K562 (cell line): ENCODE data around the gene DCAF4. TPM values are rescaled to one million over a fixed set of nuclear protein-coding genes. Genes with fewer than 3 reads are reported as not detected.
A peak's percentile ranks its signal among the peaks of the same experiment; 100 is the strongest.

Experiments
- CBX5 ChIP-seq: IDR thresholded peaks from 2 replicates; pipeline ENCODE4 v1.6.1; 2014; ENCODE audit warnings: low read depth, borderline replicate concordance
- EP400 ChIP-seq: fragments of 450-650 bp; IDR thresholded peaks from 2 replicates; pipeline ENCODE4 v1.6.1; 2017; ENCODE audit warnings: antibody characterized with exemption, mild to moderate bottlenecking, moderate library complexity
- HCFC1 ChIP-seq: IDR thresholded peaks from 2 replicates; pipeline ENCODE4 v1.6.1; 2012; ENCODE audit warnings: low read depth, low read length, improper control_type of control experiment
- HDAC1 ChIP-seq, 2 experiments: fragments of 450-650 bp; IDR thresholded peaks; 2 replicates each; pipeline ENCODE4 v1.6.1; 2016 to 2017; ENCODE audit warnings: inconsistent platforms in 1 of 2, mild to moderate bottlenecking in 1 of 2, moderate library complexity in 1 of 2
- HDAC8 ChIP-seq: fragments of 450-650 bp; IDR thresholded peaks from 2 replicates; pipeline ENCODE4 v1.6.1; 2016; ENCODE audit warnings: mild to moderate bottlenecking, missing genetic modification characterization, moderate library complexity, missing compliant biosample characterization
- HMG20B ChIP-seq: fragments of 250-450 bp; sonication (Bioruptor Pico); IDR thresholded peaks from 2 replicates; pipeline ENCODE4 v1.5.0; 2021; ENCODE audit warnings: mild to moderate bottlenecking
- JUN ChIP-seq, 2 experiments: sonication (generic) in 1 of 2; formaldehyde crosslinking in 1 of 2; IDR thresholded peaks; 2 replicates each; pipeline versions ENCODE4 v1.6.1 to v1.8.0; 2012 to 2022; ENCODE audit warnings: borderline replicate concordance in 2 of 2, mild to moderate bottlenecking in 2 of 2, improper control_type of control experiment in 1 of 2, low read depth in 1 of 2, low read length in 1 of 2, missing genetic modification reagents in 1 of 2
- MAFG ChIP-seq: fragments of 450-650 bp; conservative IDR thresholded peaks from 2 replicates; pipeline ENCODE4 v1.6.1; 2016; ENCODE audit warnings: missing genetic modification characterization, missing compliant biosample characterization
- MBD2 ChIP-seq: sonication (generic); IDR thresholded peaks from 2 replicates; pipeline ENCODE4 v1.6.1; 2016; ENCODE audit warnings: low read depth, borderline replicate concordance
- MEF2A ChIP-seq: IDR thresholded peaks from 2 replicates; pipeline ENCODE4 v1.6.1; 2011; ENCODE audit warnings: low read depth, mild to moderate bottlenecking, low read length, moderate library complexity; ENCODE audit not compliant: control insufficient read depth
- MXI1 ChIP-seq: IDR thresholded peaks from 2 replicates; pipeline ENCODE4 v1.6.1; 2011; ENCODE audit warnings: low read depth, mild to moderate bottlenecking, improper control_type of control experiment, low read length
- MYC ChIP-seq, 2 experiments: fragments of 250-450 bp in 1 of 2; sonication (Bioruptor Pico) in 1 of 2; IDR thresholded peaks; 2 replicates each; pipeline versions ENCODE4 v1.5.1 to v1.6.1; 2012 to 2021; ENCODE audit warnings: low read depth in 2 of 2, borderline replicate concordance in 1 of 2, improper control_type of control experiment in 1 of 2, low read length in 1 of 2, mild to moderate bottlenecking in 1 of 2, moderate library complexity in 1 of 2
- NFIC ChIP-seq: fragments of 450-650 bp; IDR thresholded peaks from 2 replicates; pipeline ENCODE4 v1.6.1; 2017; ENCODE audit warnings: mild to moderate bottlenecking, inconsistent platforms
- TCFL5 ChIP-seq: fragments of 250-450 bp; sonication (Bioruptor Pico); conservative IDR thresholded peaks from 2 replicates; pipeline ENCODE4 v1.6.1; 2021; ENCODE audit warnings: mild to moderate bottlenecking, moderate library complexity, matching md5 sums
- ZNF253 ChIP-seq: fragments of 250-450 bp; sonication (Bioruptor Pico); conservative IDR thresholded peaks from 2 replicates; pipeline ENCODE4 v1.6.1; 2021; ENCODE audit warnings: mild to moderate bottlenecking
- ZNF274 ChIP-seq: IDR thresholded peaks from 2 replicates; pipeline ENCODE4 v1.6.1; 2011; ENCODE audit warnings: low read depth, mild to moderate bottlenecking, low read length, moderate library complexity, borderline replicate concordance
- ZNF354B ChIP-seq: fragments of 250-450 bp; sonication (Bioruptor Pico); IDR thresholded peaks from 2 replicates; pipeline ENCODE4 v1.4.0; 2020
- ZNF583 ChIP-seq: fragments of 250-450 bp; sonication (Bioruptor Pico); IDR thresholded peaks from 2 replicates; pipeline ENCODE4 v1.4.0; 2020
- ZNF584 ChIP-seq: fragments of 200-800 bp; sonication (Bioruptor generic); IDR thresholded peaks from 2 replicates; pipeline ENCODE4 v1.6.1; 2016; ENCODE audit warnings: low read depth, mild to moderate bottlenecking, missing genetic modification characterization, missing compliant biosample characterization
- ZNF785 ChIP-seq: fragments of 250-450 bp; sonication (Bioruptor Pico); IDR thresholded peaks from 2 replicates; pipeline ENCODE4 v1.4.0; 2020; ENCODE audit warnings: mild to moderate bottlenecking
- ZSCAN32 ChIP-seq: fragments of 450-650 bp; formaldehyde crosslinking; IDR thresholded peaks from 2 replicates; pipeline ENCODE4 v1.4.0; 2020; ENCODE audit warnings: mild to moderate bottlenecking, moderate library complexity
- polyA plus RNA-seq, 8 experiments: library from polyadenylated mRNA; depleted of rRNA in 4 of 8; stranded (reverse) in 5 of 8; unstranded in 3 of 8; fragments of >200 nt; fragmentation: Nextera tagmentation in 2 of 8; fragmentation: Illumina TruSeq in 1 of 8; extraction: Ambion mirVana in 2 of 8; extraction: Trizol in 1 of 8; gene quantifications; 2 replicates each; pipeline versions ENCODE4 v1.2.1 to v1.2.3, GENCODE V29; 2011 to 2014; ENCODE audit warnings: inconsistent platforms in 1 of 8, missing spikeins in 1 of 8
- total RNA-seq, 7 experiments: library from RNA; depleted of rRNA in 6 of 7; stranded (reverse); fragments of >200 nt in 6 of 7; fragmentation: Illumina TruSeq in 2 of 7; extraction: Trizol in 2 of 7; gene quantifications; 2 replicates each; pipeline versions ENCODE4 v1.2.1 to v1.2.3, GENCODE V29; 2011 to 2021; ENCODE audit warnings: low replicate concordance in 1 of 7
- TF ChIP-seq, protein P1 (sequence below), 2 experiments: IDR thresholded peaks; 2 replicates each; pipeline ENCODE4 v1.6.1; 2011; ENCODE audit warnings: borderline replicate concordance in 1 of 2, control low read depth in 1 of 2, low read depth in 1 of 2, low read length in 1 of 2, mild to moderate bottlenecking in 1 of 2, mixed read lengths in 1 of 2, moderate library complexity in 1 of 2; ENCODE audit not compliant: insufficient read depth in 1 of 2, insufficient read length in 1 of 2, poor library complexity in 1 of 2, severe bottlenecking in 1 of 2; ENCODE audit errors: extremely low read depth in 1 of 2
- TF ChIP-seq, protein P2 (sequence below), 2 experiments: fragments of 250-450 bp in 1 of 2; fragments of 450-650 bp in 1 of 2; sonication (Bioruptor Pico) in 1 of 2; IDR thresholded peaks; 2 replicates each; pipeline versions ENCODE4 v1.6.1 to v1.8.0; 2016 to 2021; ENCODE audit warnings: mild to moderate bottlenecking in 2 of 2, moderate library complexity in 2 of 2, missing compliant biosample characterization in 1 of 2, missing genetic modification characterization in 1 of 2
- TF ChIP-seq, protein P3 (sequence below): fragments of 450-650 bp; IDR thresholded peaks from 2 replicates; pipeline ENCODE4 v1.6.1; 2017; ENCODE audit warnings: mild to moderate bottlenecking, moderate library complexity
- TF ChIP-seq, protein P4 (sequence below): fragments of 450-650 bp; formaldehyde crosslinking; IDR thresholded peaks from 2 replicates; pipeline ENCODE4 v1.4.0; 2020; ENCODE audit warnings: mild to moderate bottlenecking, moderate library complexity

The DCAF4 gene
- total and polyA plus RNA-seq, 9 of the 15 experiments (the other 6 are each of a cell fraction or from before 2014, with no cell fraction given): 2.7 to 49.2 (median 22.9) TPM

DNA sequence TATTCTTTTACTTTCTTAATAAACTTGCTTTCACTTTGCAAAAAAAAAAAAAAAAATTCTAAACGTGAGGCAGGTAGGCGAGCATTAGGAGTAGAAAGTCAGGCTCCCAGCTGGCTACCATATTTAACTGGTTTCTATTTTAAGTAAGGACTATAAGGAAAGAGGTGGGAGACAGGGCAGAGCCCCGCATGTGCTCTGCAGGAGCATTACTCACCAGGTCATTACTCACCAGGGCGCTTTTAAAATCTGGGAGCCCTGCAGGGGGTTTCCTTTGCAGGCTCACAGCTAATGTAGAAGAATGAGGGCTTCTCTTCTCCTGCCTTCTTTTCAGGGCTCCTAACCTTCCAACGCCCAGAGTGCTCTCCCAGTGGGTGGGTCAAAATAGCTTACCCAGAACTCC is 18.4 kb upstream of the DCAF4 start (continued):
- TF ChIP-seq, protein P1, sequence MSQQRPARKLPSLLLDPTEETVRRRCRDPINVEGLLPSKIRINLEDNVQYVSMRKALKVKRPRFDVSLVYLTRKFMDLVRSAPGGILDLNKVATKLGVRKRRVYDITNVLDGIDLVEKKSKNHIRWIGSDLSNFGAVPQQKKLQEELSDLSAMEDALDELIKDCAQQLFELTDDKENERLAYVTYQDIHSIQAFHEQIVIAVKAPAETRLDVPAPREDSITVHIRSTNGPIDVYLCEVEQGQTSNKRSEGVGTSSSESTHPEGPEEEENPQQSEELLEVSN (IDR thresholded peaks at IDR 0.05; ENCODE audit: borderline replicate concordance in 1 of 2, extremely low read depth in 1 of 2, insufficient read depth in 1 of 2, insufficient read length in 1 of 2, low read depth in 1 of 2, low read length in 1 of 2, poor library complexity in 1 of 2, severe bottlenecking in 1 of 2): peak in 1 of 2 experiments; percentile 47
- TF ChIP-seq ZNF354B (CRISPR knock-in tag) (no peak), HMG20B (CRISPR knock-in tag) (no peak), ZNF785 (CRISPR knock-in tag) (no peak), CBX5 (no peak), ZNF253 (CRISPR knock-in tag) (no peak), ZSCAN32 (CRISPR knock-in tag) (0 out of 2 replicates have a peak, but pooled peaks have one; percentile 57), EP400 (peak; percentile 73), ZNF584 (CRISPR knock-in tag) (no peak), NFIC (no peak), MXI1 (no peak), JUN (IDR thresholded peaks at IDR 0.05; ENCODE audit: borderline replicate concordance, low read depth, low read length) (peak; percentile 68), JUN (CRISPR knock-in tag; IDR thresholded peaks at IDR 0.05; ENCODE audit: borderline replicate concordance) (no peak), MEF2A (peak; percentile 46; the same call in 1 of the 2 replicates), ZNF274 (no peak), HDAC8 (tag) (no peak), HCFC1 (no peak), ZNF583 (CRISPR knock-in tag) (no peak), HDAC1 (IDR thresholded peaks at IDR 0.05) (no peak), MAFG (tag) (no peak), MBD2 (0 out of 2 replicates have a peak, but pooled peaks have one; percentile 11), TCFL5 (CRISPR knock-in tag) (no peak), MYC (IDR thresholded peaks at IDR 0.05; ENCODE audit: low read depth, low read length) (peak; percentile 74), MYC (CRISPR knock-in tag; IDR thresholded peaks at IDR 0.05; ENCODE audit: borderline replicate concordance, low read depth) (no peak)
- TF ChIP-seq, protein P2, sequence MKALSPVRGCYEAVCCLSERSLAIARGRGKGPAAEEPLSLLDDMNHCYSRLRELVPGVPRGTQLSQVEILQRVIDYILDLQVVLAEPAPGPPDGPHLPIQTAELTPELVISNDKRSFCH (CRISPR knock-in tag; IDR thresholded peaks at IDR 0.05): no peak
- TF ChIP-seq, protein P2 (tag; IDR thresholded peaks at IDR 0.05): no peak
- TF ChIP-seq, protein P3, sequence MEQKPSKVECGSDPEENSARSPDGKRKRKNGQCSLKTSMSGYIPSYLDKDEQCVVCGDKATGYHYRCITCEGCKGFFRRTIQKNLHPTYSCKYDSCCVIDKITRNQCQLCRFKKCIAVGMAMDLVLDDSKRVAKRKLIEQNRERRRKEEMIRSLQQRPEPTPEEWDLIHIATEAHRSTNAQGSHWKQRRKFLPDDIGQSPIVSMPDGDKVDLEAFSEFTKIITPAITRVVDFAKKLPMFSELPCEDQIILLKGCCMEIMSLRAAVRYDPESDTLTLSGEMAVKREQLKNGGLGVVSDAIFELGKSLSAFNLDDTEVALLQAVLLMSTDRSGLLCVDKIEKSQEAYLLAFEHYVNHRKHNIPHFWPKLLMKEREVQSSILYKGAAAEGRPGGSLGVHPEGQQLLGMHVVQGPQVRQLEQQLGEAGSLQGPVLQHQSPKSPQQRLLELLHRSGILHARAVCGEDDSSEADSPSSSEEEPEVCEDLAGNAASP: no peak
- TF ChIP-seq, protein P4, sequence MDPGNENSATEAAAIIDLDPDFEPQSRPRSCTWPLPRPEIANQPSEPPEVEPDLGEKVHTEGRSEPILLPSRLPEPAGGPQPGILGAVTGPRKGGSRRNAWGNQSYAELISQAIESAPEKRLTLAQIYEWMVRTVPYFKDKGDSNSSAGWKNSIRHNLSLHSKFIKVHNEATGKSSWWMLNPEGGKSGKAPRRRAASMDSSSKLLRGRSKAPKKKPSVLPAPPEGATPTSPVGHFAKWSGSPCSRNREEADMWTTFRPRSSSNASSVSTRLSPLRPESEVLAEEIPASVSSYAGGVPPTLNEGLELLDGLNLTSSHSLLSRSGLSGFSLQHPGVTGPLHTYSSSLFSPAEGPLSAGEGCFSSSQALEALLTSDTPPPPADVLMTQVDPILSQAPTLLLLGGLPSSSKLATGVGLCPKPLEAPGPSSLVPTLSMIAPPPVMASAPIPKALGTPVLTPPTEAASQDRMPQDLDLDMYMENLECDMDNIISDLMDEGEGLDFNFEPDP (CRISPR knock-in tag): no peak
